ENCODE results near the gene SHB. TPM values are rescaled to one million over a fixed set of nuclear protein-coding genes. Genes with fewer than 3 reads are reported as not detected.
A peak's percentile ranks its signal among the peaks of the same experiment; 100 is the strongest.

SHB gene
- total and polyA plus RNA-seq, 2 of the 13 experiments (the other 11 are each of a cell fraction or from before 2014, with no cell fraction given) = 19.4 to 20.7 TPM

DNA sequence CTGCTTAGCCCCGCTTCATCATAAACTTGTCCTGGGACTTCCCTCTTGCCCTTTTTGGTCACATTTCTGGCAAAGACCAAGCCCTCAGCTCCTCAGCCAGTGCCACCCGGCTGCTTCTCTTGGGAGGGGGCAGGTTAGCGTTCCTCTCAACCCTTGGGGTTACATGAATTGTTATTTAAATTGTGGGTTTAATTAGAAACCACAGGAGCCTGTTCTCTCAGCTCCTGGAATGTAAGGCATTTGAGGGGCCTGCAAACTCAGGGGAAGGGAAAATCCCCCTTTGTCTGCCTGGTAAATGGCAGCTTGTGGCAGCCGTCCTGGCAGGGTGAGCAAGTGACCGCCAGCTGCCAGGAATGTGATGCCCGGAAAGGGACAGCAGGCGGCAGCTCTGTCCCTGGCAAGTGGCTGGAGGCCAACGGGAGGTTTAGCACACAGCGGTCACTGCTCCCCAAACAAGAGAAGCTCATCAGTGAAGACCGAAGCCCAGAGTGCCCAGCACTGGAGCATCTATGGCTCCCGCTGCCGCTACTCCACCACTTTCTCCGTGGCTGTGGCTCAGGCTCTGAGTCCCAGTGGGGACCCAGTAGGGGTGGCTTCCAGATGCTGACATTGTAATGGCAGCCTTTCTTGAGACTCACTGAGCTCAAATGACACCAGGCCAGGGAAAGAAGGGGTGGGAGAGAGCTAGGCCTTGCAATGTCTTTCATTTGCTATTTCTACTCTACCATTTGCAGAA is 51.7 kb downstream of the SHB start (continued):
- TF ChIP-seq, protein P1, sequence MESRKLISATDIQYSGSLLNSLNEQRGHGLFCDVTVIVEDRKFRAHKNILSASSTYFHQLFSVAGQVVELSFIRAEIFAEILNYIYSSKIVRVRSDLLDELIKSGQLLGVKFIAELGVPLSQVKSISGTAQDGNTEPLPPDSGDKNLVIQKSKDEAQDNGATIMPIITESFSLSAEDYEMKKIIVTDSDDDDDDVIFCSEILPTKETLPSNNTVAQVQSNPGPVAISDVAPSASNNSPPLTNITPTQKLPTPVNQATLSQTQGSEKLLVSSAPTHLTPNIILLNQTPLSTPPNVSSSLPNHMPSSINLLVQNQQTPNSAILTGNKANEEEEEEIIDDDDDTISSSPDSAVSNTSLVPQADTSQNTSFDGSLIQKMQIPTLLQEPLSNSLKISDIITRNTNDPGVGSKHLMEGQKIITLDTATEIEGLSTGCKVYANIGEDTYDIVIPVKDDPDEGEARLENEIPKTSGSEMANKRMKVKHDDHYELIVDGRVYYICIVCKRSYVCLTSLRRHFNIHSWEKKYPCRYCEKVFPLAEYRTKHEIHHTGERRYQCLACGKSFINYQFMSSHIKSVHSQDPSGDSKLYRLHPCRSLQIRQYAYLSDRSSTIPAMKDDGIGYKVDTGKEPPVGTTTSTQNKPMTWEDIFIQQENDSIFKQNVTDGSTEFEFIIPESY (CRISPR knock-in tag; IDR thresholded peaks at IDR 0.05) = peak; percentile 79

DNA sequence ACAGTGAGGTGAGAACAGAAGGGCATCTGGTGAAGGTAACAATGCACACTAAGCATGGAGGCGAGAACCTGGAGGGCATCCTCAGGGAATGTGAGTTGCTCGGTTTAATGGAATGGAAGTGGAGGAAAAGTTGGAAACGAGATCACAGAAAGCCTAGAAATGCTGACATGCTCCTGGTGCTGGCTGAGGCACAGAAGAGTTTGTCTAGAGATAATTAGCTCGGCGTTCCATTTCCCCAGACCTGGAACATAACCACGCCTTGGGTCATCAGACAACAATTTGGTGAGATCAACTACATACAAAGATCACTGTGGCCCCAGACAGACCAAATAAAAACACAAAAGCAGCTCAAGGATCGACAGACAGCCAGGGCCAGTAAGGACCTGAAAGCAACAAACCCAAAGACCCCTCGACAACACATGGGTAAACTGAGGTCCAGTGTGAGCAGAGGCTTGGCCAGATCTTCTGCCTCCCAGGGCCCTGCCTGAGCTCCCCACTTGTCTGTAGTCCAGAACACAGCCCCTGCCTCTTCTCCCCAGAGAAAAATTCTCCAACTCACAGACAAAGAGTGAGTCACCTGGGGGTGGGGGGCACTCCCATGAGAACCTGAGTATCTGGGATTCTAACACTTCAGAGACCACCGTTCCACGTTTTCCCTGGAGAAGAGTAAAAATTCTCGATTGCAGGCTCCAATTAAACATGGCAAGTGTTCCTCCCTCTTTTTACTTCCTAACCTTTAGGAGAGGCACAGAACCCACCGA is 52.5 kb downstream of the SHB start:
- no peak for DNase-seq (ENCODE audit: low spot score)
- no TSS peak for BruUV-seq (replicated peaks)
- no peak for FAIRE-seq
- POLR2A ChIA-PET = interaction anchor here (0.6 to 3.7 kb wide), 5 partner anchors 8 to 265 kb away, joined by 3 to 28 read pairs (median 5); no protein-coding TSS in a partner anchor
- H3K4me3 ChIP-seq (replicated peaks in 1 of 3; ENCODE audit: insufficient read depth in 1 of 3, low read depth in 2 of 3, low read length in 3 of 3) = no peak overlapping the region
- 90% methylated on average over 12 of the region's 12 CpGs for WGBS (ENCODE audit: low lambda C conversion rate)
- H3K79me2 ChIP-seq (ENCODE audit: insufficient read depth, low read length) = peaks cover 66% of the 10 kb centered on the region
- no peak overlapping the region for H3K9ac ChIP-seq (ENCODE audit: insufficient read depth, low read depth, low read length)
- no peaks in the 10 kb centered on the region for H3K9me3 ChIP-seq (ENCODE audit: low read length)
- no peaks in the 10 kb centered on the region for H3K27me3 ChIP-seq (ENCODE audit: control insufficient read depth in 1 of 2, insufficient read depth in 2 of 2, low read length in 2 of 2)
- no peak overlapping the region for H2AFZ ChIP-seq (ENCODE audit: low read length)
- H3K4me2 ChIP-seq (ENCODE audit: low read depth, low read length) = no peak overlapping the region
- H3K4me1 ChIP-seq (ENCODE audit: insufficient read depth, low read length) = peaks cover 68% of the 10 kb centered on the region
- peak overlapping the region; percentile 11 for H3K27ac ChIP-seq (ENCODE audit: extremely low read length, insufficient read depth, low read length)
- in situ Hi-C loops (cut with HindIII; ENCODE audit: extremely low pct_ligation_motif_present, low pct_unique_long_range_greater_than_20kb) (no loop called here), intact Hi-C loops (cut with micrococcal nuclease; ENCODE audit: unreplicated experiment) (no loop called here)
- CTCF ChIA-PET (ENCODE audit: low intra/inter-chr PET ratio, low total read pairs) = no interaction called here
- H4K20me1 ChIP-seq (ENCODE audit: insufficient read depth, low read length) = peaks cover 11% of the 10 kb centered on the region; the same call in 1 of the 2 replicates
- H3K36me3 ChIP-seq (replicated peaks in 1 of 2; ENCODE audit: control insufficient read depth in 1 of 2, insufficient read depth in 2 of 2, low read length in 2 of 2) = peaks cover 30 to 59% of the 10 kb centered on the region in 2 experiments
- no peak for ATAC-seq
- TF ChIP-seq, protein P2, sequence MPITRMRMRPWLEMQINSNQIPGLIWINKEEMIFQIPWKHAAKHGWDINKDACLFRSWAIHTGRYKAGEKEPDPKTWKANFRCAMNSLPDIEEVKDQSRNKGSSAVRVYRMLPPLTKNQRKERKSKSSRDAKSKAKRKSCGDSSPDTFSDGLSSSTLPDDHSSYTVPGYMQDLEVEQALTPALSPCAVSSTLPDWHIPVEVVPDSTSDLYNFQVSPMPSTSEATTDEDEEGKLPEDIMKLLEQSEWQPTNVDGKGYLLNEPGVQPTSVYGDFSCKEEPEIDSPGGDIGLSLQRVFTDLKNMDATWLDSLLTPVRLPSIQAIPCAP (CRISPR knock-in tag; IDR thresholded peaks at IDR 0.05; ENCODE audit: low read depth) = no peak
- no peak for TF ChIP-seq MAFF (IDR thresholded peaks at IDR 0.05; ENCODE audit: low read depth, low read length)
- no peak for TF ChIP-seq HOXA5 (CRISPR knock-in tag; IDR thresholded peaks at IDR 0.05)
- no peak for TF ChIP-seq MED13 (CRISPR knock-in tag; IDR thresholded peaks at IDR 0.05)
- TF ChIP-seq ZNF7 (CRISPR knock-in tag; IDR thresholded peaks at IDR 0.05) = no peak
- no peak for TF ChIP-seq KAT7 (CRISPR knock-in tag; IDR thresholded peaks at IDR 0.05; ENCODE audit: borderline replicate concordance)
- TF ChIP-seq KDM2A (CRISPR knock-in tag; IDR thresholded peaks at IDR 0.05; ENCODE audit: borderline replicate concordance, low read depth) = no peak
- no peak for TF ChIP-seq ZNF563 (CRISPR knock-in tag; IDR thresholded peaks at IDR 0.05)
- no peak for TF ChIP-seq THAP11 (CRISPR knock-in tag; IDR thresholded peaks at IDR 0.05)
- TF ChIP-seq ZNF737 (CRISPR knock-in tag; IDR thresholded peaks at IDR 0.05; ENCODE audit: borderline replicate concordance) = no peak
- no peak for TF ChIP-seq ATM (IDR thresholded peaks at IDR 0.05; ENCODE audit: borderline replicate concordance)
- TF ChIP-seq SRY (CRISPR knock-in tag; IDR thresholded peaks at IDR 0.05) = no peak
- no peak for TF ChIP-seq AHR (CRISPR knock-in tag; IDR thresholded peaks at IDR 0.05)
- TF ChIP-seq, protein P3, sequence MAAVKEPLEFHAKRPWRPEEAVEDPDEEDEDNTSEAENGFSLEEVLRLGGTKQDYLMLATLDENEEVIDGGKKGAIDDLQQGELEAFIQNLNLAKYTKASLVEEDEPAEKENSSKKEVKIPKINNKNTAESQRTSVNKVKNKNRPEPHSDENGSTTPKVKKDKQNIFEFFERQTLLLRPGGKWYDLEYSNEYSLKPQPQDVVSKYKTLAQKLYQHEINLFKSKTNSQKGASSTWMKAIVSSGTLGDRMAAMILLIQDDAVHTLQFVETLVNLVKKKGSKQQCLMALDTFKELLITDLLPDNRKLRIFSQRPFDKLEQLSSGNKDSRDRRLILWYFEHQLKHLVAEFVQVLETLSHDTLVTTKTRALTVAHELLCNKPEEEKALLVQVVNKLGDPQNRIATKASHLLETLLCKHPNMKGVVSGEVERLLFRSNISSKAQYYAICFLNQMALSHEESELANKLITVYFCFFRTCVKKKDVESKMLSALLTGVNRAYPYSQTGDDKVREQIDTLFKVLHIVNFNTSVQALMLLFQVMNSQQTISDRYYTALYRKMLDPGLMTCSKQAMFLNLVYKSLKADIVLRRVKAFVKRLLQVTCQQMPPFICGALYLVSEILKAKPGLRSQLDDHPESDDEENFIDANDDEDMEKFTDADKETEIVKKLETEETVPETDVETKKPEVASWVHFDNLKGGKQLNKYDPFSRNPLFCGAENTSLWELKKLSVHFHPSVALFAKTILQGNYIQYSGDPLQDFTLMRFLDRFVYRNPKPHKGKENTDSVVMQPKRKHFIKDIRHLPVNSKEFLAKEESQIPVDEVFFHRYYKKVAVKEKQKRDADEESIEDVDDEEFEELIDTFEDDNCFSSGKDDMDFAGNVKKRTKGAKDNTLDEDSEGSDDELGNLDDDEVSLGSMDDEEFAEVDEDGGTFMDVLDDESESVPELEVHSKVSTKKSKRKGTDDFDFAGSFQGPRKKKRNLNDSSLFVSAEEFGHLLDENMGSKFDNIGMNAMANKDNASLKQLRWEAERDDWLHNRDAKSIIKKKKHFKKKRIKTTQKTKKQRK (IDR thresholded peaks at IDR 0.05; ENCODE audit: low read length) = no peak

All from HepG2 (cell line).